GM19240 (cell line): ENCODE measurements around the gene C15orf61.

Source experiments
- DNase-seq: peaks from one replicate; pipeline ENCODE4 v3.0.0; 2011; ENCODE audit warnings: low spot score; ENCODE audit not compliant: insufficient read length

The C15orf61 gene

GRCh38 chr15:67548862-67549651 is 28.1 kb downstream of the C15orf61 start:
- DNase-seq: no peak

DNA sequence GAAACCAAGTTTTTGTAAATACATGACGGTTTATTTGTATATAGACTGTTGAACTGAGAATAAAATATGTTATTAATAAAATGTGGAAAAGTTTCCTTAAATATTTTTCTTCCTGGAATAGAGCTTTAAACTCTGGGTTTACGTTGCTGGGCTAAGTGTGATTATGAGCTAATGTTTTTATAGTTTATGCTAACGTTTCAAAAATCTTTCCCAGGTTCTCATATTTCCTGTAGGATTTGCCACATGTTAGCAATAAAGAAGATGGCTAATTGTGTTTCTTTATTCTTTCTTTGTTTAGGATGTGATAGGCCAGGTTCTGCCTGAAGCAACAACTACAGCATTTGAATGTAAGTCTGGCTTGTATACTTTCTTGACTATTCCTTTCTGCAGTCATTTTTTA is 28.8 kb downstream of the C15orf61 start:
- no peak for DNase-seq

- DNase-seq: no peak
Observed at GRCh38 chr15:67550522-67550921, 29.6 kb downstream of the C15orf61 start.

DNA sequence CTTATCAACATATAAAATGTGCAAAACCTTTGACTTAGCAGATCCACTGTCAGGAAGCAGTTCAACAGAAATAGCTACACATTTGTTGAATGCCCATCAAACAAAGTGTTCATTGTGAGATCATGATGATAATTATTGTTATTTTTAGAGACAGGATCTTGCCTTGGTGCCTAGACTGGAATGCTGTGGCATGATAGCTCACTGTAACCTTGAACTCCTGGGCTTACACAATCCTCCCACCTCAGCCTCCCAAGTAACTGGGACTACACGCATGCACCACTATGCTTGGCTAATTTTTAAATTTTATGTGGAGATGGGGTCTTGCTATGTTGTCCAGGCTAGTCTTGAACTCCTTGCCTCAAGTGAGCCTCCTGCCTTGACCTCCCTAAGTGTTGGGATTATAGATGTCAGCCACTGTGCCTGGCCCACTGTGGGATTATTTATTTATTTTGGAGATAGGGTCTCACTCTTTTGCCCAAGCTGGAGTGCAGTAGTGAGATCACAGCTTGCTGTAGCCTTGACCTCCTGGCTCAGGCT is 30.3 kb downstream of the C15orf61 start:
- DNase-seq: no peak

DNA sequence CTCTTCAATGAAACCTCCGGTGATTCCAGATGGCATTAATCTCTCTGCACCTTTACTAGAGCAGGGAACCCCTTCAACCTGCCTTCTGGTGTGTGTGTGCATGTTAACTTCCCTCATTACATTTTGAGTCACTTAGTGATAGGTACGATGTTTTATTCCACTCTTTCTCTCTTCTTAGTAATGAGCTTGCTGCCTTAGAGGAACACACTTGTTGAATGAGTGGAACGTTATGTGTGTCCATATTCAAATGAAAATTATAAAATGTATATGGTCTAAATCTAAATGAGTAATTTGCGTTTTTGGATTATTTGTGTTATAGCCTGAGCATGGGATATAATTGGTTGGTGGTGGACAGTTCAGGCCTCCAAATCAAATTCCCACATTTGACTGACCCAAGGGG is 33.6 kb downstream of the C15orf61 start:
- no peak for DNase-seq

DNA sequence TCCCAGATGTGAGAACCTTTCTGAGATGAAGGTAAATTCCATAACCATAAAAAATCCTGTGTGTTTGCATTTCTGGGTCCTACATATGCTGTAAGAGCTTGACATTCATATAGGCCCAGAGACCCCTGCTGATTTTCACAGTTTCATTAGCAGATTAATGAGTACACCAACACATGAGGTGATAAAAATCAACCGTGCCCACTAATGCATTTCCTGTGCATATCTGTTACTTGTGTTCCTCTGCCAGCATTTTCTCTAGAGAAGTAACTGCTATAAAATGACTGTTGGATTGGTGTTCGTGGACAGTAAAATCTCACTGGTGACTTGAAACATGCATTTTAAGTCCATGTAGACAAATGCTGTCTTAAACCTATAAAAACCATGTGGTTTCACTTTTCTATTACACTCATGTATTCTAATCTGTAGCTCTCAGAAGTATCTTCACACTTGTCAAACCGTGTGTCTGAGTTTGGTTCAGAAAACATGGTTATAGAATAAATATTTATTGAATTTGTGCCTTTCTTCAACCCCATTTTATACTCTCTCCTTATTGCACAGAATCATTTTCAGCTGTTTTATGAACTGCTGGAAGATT is 36.1 kb downstream of the C15orf61 start:
- no peak for DNase-seq

GRCh38 chr15:67558502-67558901 is 37.6 kb downstream of the C15orf61 start:
- no peak for DNase-seq

- no peak for DNase-seq
Observed at GRCh38 chr15:67559158-67559557, 38.2 kb downstream of the C15orf61 start.

- DNase-seq: no peak
Observed at GRCh38 chr15:67559576-67559975, 38.6 kb downstream of the C15orf61 start.

DNA sequence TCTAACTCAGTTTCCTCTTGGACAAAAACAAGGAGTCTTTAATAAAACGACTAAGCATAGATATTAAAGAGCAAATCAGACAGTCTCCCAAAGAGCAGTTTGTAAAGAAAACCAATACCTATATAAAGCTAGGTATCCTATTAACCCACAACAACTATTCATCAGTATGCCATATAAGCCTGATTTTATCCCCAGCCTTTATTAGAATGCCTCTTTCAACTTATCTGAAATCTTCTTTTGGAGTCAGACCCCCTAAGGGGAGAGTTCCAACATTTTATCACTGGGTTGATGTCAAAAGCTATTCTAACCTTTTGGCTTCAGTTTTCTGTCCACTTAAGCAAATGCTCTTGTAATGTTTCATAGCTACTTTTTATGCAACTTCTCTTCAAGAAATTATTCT is 39.4 kb downstream of the C15orf61 start:
- DNase-seq: no peak

DNA sequence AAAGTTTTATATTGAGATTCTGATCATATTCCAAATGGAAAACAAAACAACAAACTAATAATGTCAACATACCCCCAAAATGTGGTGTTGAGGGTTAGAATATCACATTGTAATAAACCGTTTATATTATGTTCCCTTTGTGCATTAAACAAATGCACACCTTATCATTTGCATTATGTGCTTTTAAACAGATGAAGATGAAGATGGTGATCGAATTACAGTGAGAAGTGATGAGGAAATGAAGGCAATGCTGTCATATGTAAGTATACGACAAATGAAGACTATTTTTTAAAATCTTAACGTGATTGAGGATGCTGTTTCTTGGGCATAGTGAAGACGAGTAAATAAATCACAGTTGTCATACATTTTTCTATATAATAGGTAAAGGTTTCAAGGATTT is 42.2 kb downstream of the C15orf61 start:
- no peak for DNase-seq

DNA sequence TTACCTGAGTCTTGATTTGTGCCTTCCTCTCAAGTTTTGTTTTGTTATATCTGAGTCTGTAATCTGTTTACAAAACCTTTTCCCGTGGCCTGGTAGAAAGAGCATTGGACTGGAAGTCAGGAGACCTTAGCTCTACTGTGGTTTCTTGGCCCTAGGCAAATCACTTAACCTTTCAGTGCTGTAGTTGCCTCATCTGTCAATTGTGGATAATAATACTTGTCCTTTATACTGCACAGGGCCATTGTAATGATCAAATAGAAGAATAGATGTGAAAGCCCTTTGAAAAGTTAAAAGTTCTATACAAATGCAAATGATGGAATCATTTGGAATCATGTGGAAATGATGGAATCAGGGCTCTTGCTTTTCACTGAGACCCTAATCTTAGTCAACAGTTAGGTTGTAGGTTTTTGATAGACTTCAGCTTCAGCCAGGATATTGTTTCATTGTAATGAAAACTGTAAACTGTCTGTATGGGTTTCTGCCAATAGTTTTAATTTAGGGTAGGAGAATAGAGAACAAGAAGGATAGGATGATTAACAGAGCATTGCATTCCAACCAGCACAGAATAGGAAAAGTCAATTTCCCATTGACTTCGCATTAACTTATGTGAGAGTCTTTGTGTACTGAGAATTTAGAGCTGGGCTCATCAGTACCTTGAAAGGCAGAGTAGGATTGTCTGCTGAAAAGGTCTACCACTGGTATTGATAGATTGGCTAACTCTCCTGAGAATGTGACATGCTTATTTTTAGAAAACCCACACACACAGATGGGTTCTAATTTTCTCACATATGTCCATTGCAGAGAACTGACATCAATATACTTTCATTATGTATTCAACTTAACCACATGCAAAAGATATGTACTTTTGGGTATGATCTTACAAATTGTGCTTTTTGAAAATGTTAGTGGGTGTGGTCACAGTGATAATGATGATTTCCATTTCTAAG is 43.4 kb downstream of the C15orf61 start:
- no peak for DNase-seq

- DNase-seq: no peak
Observed at GRCh38 chr15:67564968-67565345, 44.0 kb downstream of the C15orf61 start.

DNA sequence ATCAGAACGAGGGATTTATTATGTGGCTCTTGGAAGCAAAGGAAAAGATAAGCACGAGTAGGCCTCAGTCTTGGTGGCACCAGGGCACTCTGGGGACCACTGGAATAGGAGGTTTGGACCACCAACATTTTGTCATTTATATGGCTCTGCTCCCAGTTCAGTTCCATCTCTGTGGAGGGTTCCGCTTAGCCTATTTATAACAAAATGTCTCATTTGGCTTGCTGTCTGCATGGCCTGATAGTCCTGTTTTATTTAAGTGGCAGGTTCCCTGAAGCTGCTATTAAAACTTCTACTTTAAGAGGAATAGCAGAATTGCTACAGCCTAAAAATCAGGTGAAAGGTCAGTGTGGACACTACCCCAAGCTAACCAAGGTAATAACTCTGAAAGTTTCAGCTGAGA is 48.7 kb downstream of the C15orf61 start:
- no peak for DNase-seq

- no peak for DNase-seq
Observed at GRCh38 chr15:67570875-67571647, 50.1 kb downstream of the C15orf61 start.

DNA sequence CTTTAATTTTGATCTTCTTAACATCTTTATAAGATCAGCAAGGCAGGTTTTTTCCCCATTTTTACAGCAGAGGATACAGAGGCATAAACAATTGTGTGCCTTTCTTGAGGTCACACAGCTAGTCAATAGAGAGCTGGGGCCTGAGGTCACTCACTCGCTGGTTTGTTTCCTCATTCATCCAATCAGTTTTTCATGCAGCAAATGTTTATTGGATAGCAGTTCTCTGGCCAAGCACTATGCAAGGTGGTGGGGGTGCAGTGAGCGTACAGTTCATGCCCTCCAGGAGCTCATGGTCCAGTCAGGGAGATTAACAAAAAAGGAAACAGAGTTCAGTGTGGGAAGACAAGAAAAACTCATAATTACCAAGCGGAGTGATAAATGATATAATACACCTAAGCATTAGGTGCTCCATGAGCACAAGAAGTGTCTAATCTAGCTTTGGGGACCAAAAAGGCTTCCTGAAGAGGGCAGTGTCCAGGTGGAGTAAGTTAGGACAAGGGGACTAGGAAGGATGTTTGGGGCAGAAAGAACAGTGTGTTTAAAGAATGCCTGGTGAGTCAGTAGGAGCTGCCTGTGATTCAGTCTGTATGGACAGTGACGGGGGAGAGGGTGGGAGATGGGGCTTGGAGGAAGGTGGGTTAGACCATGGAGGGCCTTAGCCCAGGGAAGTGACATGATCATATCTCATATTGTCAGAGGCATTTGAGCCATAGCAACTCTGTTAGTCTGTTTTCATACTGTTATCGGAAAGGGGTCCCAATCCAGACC is 50.9 kb downstream of the C15orf61 start:
- DNase-seq: no peak

- DNase-seq: no peak
Observed at GRCh38 chr15:67573194-67573593, 52.3 kb downstream of the C15orf61 start.

GRCh38 chr15:67575039-67575502 is 54.1 kb downstream of the C15orf61 start:
- no peak for DNase-seq

- no peak for DNase-seq
Observed at GRCh38 chr15:67578020-67578600, 57.2 kb downstream of the C15orf61 start.

DNA sequence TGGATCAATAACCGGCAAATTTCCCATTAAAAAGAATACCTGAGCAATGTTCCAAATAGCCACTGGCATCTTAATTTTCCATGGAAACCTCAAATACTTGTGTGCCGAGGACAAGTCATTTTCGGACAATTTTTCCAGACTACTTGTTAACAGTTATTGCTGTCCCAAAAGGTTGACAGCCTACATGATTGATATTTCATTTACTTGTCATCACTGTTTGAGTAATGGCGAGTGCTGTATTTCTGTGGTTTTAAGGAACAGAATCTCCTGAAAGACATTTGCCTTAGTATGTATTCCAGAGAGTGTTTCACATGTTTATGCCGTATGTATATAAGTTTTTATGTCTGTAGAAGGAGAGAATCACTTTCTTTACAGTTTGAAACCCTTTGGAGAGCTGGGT is 58.2 kb downstream of the C15orf61 start:
- DNase-seq: no peak
